Brain microvascular endothelial cell (primary cell): ENCODE results near the gene GCNT2.

ENCODE experiments used
- DNase-seq: peaks from one replicate; pipeline ENCODE4 v3.0.0-alpha.2; 2020
- H3K27ac ChIP-seq: fragments of 250-450 bp; sonication (Bioruptor Pico); 2 replicates; pipeline ENCODE4 v1.5.1; 2020; ENCODE audit warnings: mild to moderate bottlenecking, moderate library complexity
- H3K27me3 ChIP-seq: fragments of 250-450 bp; sonication (Bioruptor Pico); replicated peaks from 2 replicates; pipeline ENCODE4 v1.5.1; 2020; ENCODE audit warnings: mild to moderate bottlenecking
- H3K36me3 ChIP-seq: fragments of 250-450 bp; sonication (Bioruptor Pico); replicated peaks from 2 replicates; pipeline ENCODE4 v1.5.1; 2020; ENCODE audit warnings: mild to moderate bottlenecking
- H3K4me3 ChIP-seq: 2 replicates; pipeline ENCODE4 v1.5.1; 2011; ENCODE audit warnings: low read depth, mild to moderate bottlenecking, control low read depth, low read length, moderate library complexity
- in situ Hi-C: cut with HindIII; loops from 2 replicates; pipeline ENCODE4 v1.10.0; 2017; ENCODE audit warnings: low sequenced_read_pairs, low pct_ligation_motif_present
- TF ChIP-seq, protein P1 (sequence below): IDR thresholded peaks from 2 replicates; pipeline ENCODE4 v1.5.1; 2011; ENCODE audit warnings: low read depth, mild to moderate bottlenecking, moderate library complexity, low read length, control low read depth, inconsistent platforms; ENCODE audit errors: missing control alignments

The GCNT2 gene

DNA sequence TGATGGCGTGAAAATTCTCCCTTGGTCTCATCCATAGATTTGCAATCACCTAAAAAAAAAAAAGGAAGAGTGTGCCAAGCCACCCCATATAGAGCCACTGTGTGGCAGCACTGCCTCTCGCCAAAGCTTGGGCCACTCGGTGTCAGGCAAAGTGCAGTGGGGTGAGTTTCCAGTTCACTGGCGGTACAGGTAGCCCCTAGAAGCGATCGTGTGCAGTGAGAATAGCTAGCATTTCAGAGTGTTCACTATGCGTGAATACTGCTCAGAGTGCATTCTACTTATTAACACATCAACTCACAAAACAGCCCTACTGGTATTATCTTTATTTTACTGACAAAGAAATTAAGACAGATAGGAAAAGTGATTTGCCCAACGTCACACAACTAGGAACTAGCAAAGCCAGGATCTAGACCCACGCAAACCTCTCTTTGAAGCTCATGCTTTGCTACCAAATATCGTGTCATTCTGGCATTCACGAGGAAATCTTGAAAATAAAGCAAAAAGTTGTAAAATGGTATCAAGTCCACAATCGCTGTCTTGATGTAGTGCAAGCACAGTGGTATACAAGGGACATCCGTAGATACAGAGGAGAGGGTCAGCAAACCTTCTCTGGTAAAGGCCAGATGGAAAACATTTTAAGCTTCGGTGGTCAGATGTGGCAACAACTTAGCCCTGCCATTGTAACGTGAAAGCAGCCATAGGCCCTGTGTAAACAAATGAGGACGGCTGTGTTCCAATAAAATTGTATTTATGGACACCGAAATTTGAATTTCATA, 10.4 kb upstream of the GCNT2 start:
- peak; percentile 18 for DNase-seq
- TF ChIP-seq, protein P1, sequence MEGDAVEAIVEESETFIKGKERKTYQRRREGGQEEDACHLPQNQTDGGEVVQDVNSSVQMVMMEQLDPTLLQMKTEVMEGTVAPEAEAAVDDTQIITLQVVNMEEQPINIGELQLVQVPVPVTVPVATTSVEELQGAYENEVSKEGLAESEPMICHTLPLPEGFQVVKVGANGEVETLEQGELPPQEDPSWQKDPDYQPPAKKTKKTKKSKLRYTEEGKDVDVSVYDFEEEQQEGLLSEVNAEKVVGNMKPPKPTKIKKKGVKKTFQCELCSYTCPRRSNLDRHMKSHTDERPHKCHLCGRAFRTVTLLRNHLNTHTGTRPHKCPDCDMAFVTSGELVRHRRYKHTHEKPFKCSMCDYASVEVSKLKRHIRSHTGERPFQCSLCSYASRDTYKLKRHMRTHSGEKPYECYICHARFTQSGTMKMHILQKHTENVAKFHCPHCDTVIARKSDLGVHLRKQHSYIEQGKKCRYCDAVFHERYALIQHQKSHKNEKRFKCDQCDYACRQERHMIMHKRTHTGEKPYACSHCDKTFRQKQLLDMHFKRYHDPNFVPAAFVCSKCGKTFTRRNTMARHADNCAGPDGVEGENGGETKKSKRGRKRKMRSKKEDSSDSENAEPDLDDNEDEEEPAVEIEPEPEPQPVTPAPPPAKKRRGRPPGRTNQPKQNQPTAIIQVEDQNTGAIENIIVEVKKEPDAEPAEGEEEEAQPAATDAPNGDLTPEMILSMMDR: peak; percentile 80
- Histone ChIP-seq H3K4me3 (no peak overlapping the region), H3K27me3 (no peaks in the 10 kb centered on the region), H3K27ac (no peak overlapping the region), H3K36me3 (no peaks in the 10 kb centered on the region)
- in situ Hi-C loops: no loop called here

GRCh38 chr6:10511477-10511876, 9.7 kb upstream of the GCNT2 start:
- in situ Hi-C loops: no loop called here

GRCh38 chr6:10513544-10513943, 7.6 kb upstream of the GCNT2 start:
- Histone ChIP-seq H3K36me3 (no peaks in the 10 kb centered on the region), H3K4me3 (no peak overlapping the region), H3K27me3 (no peaks in the 10 kb centered on the region), H3K27ac (no peak overlapping the region)
- no peak for DNase-seq
- TF ChIP-seq, protein P1: no peak
- in situ Hi-C loops: no loop called here

More at GRCh38 chr6:10511477-10511876, 9.7 kb upstream of the GCNT2 start:
- H3K4me3 ChIP-seq: no peak overlapping the region
- DNase-seq: peak; percentile 8
- no peaks in the 10 kb centered on the region for H3K27me3 ChIP-seq
- no peak overlapping the region for H3K27ac ChIP-seq
- TF ChIP-seq, protein P1: no peak
- no peaks in the 10 kb centered on the region for H3K36me3 ChIP-seq

- H3K27me3 ChIP-seq: no peaks in the 10 kb centered on the region
- TF ChIP-seq, protein P1: no peak
- no peak overlapping the region for H3K27ac ChIP-seq
- no peak for DNase-seq
- no peak overlapping the region for H3K4me3 ChIP-seq
- no peaks in the 10 kb centered on the region for H3K36me3 ChIP-seq
- in situ Hi-C loops: no loop called here
Observed at GRCh38 chr6:10514049-10514780, 6.9 kb upstream of the GCNT2 start.

GRCh38 chr6:10516953-10517352, 4.2 kb upstream of the GCNT2 start:
- H3K27me3 ChIP-seq: no peaks in the 10 kb centered on the region
- TF ChIP-seq, protein P1: no peak
- no peak for DNase-seq
- H3K4me3 ChIP-seq: no peak overlapping the region
- H3K27ac ChIP-seq: no peak overlapping the region
- in situ Hi-C loops: no loop called here
- H3K36me3 ChIP-seq: no peaks in the 10 kb centered on the region
